Parathyroid adenoma (tissue), 2 donors: ENCODE data around the gene EFCAB6.

Experiments
- H2AFZ ChIP-seq: fragments of 300-600 bp; sonication (generic); one replicate; pipeline ENCODE4 v1.7.0; 2017; ENCODE audit warnings: antibody characterized with exemption, mild to moderate bottlenecking
- H3K27ac ChIP-seq: fragments of 300-600 bp; sonication (generic); one replicate; pipeline ENCODE4 v1.7.0; 2017
- H3K27me3 ChIP-seq: fragments of 300-600 bp; sonication (generic); one replicate; pipeline ENCODE4 v1.7.0; 2017; ENCODE audit warnings: low read length; ENCODE audit not compliant: control insufficient read depth, insufficient read depth
- H3K36me3 ChIP-seq: fragments of 300-600 bp; sonication (generic); one replicate; pipeline ENCODE4 v1.7.0; 2017; ENCODE audit warnings: low read length; ENCODE audit not compliant: control insufficient read depth, insufficient read depth
- H3K4me1 ChIP-seq: fragments of 300-600 bp; sonication (generic); one replicate; pipeline ENCODE4 v1.7.0; 2017; ENCODE audit warnings: control low read depth
- H3K4me2 ChIP-seq: fragments of 300-600 bp; sonication (generic); one replicate; pipeline ENCODE4 v1.7.0; 2017; ENCODE audit warnings: low read length
- H3K4me3 ChIP-seq: fragments of 300-600 bp; sonication (generic); one replicate; pipeline ENCODE4 v1.7.0; 2017; ENCODE audit warnings: low read depth, low read length
- H3K79me2 ChIP-seq: fragments of 300-600 bp; sonication (generic); one replicate; pipeline ENCODE4 v1.7.0; 2017; ENCODE audit warnings: control low read depth
- H3K9ac ChIP-seq: fragments of 300-600 bp; sonication (generic); one replicate; pipeline ENCODE4 v1.7.0; 2017; ENCODE audit warnings: mild to moderate bottlenecking
- H3K9me3 ChIP-seq: fragments of 300-600 bp; sonication (generic); one replicate; pipeline ENCODE4 v1.7.0; 2017; ENCODE audit warnings: low read length; ENCODE audit not compliant: control insufficient read depth
- TF ChIP-seq, protein P1 (sequence below): fragments of 300-600 bp; sonication (generic); IDR thresholded peaks from one replicate; pipeline ENCODE4 v1.7.0; 2017; ENCODE audit warnings: antibody characterized with exemption, mild to moderate bottlenecking
- donor health status: primary hyperparathyroidism.

Gene EFCAB6

DNA sequence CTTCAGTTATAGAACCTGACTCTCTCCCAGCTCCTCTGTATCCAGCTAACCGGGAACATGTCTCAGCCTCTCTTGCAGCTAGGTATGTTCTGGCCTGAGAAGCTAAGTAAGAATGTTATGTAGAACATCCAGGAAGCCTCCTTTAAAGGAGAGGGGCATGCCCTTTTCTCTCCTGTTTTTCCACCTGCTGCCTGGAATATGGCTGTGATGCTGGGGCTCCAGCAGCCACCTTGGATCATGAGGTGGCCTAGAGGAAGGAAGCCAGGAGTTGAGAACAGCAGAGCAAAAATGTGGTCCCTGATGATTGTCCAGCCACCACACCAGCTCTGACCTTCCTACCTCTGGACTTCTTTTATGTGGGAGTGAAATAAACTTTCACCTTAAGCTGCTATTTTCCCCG lies 282.6 kb downstream of the EFCAB6 start:
- Histone ChIP-seq H3K79me2 (no peaks in the 10 kb centered on the region), H2AFZ (no peak overlapping the region), H3K4me1 (no peaks in the 10 kb centered on the region), H3K9ac (no peak overlapping the region), H3K27me3 (no peaks in the 10 kb centered on the region), H3K27ac (no peak overlapping the region), H3K4me2 (no peak overlapping the region), H3K4me3 (no peak overlapping the region), H3K36me3 (no peaks in the 10 kb centered on the region), H3K9me3 (no peaks in the 10 kb centered on the region)
- TF ChIP-seq, protein P1, sequence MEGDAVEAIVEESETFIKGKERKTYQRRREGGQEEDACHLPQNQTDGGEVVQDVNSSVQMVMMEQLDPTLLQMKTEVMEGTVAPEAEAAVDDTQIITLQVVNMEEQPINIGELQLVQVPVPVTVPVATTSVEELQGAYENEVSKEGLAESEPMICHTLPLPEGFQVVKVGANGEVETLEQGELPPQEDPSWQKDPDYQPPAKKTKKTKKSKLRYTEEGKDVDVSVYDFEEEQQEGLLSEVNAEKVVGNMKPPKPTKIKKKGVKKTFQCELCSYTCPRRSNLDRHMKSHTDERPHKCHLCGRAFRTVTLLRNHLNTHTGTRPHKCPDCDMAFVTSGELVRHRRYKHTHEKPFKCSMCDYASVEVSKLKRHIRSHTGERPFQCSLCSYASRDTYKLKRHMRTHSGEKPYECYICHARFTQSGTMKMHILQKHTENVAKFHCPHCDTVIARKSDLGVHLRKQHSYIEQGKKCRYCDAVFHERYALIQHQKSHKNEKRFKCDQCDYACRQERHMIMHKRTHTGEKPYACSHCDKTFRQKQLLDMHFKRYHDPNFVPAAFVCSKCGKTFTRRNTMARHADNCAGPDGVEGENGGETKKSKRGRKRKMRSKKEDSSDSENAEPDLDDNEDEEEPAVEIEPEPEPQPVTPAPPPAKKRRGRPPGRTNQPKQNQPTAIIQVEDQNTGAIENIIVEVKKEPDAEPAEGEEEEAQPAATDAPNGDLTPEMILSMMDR, result no peak

DNA sequence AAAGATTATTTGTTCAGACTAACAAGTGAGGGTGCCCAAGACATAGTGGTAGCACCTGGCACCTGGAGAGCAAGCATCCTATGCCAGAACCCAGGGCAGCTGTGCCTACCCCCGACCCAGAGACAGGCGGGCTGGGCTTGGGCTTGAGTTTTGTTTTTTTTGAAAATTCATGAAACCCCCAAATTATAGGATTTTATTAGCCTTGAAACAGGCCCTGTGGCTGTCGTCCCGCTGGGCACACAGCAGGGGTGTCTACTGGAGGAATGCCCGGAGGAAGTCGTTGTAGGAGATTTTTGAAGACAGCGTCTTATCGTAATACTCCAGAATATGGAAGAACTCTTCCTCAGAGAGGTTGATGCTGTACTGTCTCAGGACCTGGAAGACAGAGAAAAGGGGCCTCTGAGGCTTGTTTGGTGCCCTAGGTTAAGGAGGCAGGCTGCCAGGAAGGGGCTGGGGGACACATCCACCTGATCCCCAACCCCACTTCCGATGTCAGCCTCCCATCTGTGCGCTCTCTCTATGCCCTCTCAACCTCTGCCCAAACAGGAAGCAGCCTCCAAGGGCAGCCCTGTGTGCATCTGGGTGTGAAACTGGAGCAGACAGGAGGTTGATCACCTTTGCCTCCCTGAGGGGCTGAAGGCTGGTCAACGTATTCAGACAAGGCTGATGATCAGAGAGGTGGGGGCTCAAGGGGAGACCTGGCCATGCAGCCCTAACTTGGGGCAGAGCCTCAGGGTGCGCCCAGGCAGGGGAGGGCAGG lies 283.3 kb downstream of the EFCAB6 start:
- Histone ChIP-seq H3K27me3 (no peaks in the 10 kb centered on the region), H3K9me3 (no peaks in the 10 kb centered on the region), H3K9ac (no peak overlapping the region), H3K79me2 (no peaks in the 10 kb centered on the region), H3K4me3 (no peak overlapping the region), H3K4me1 (no peaks in the 10 kb centered on the region), H2AFZ (no peak overlapping the region), H3K27ac (no peak overlapping the region), H3K4me2 (no peak overlapping the region), H3K36me3 (no peaks in the 10 kb centered on the region)
- TF ChIP-seq, protein P1, result no peak

DNA sequence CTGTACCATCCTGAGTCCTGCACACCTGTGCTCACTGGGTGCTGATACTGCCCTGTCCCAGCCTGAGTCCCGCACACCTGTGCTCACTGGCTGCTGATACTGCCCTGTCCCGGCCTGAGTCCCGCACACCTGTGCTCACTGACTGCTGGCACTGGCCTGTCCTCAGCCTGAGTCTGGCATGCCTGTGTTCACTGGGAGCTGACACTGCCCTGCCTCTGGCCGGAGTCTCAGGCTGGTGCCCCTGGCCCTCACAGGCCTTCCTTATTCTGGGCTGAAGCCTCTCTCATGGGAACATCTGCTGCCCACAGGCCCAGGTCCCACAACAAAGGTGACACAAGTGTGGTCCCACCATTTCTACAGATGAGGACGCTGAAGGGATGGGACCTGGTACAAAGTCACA lies 285.2 kb downstream of the EFCAB6 start:
- Histone ChIP-seq H2AFZ (no peak overlapping the region), H3K4me2 (no peak overlapping the region), H3K36me3 (no peaks in the 10 kb centered on the region), H3K9ac (no peak overlapping the region), H3K4me3 (no peak overlapping the region), H3K79me2 (no peaks in the 10 kb centered on the region), H3K27ac (no peak overlapping the region), H3K9me3 (no peaks in the 10 kb centered on the region), H3K4me1 (no peaks in the 10 kb centered on the region), H3K27me3 (no peaks in the 10 kb centered on the region)
- TF ChIP-seq, protein P1, result no peak

DNA sequence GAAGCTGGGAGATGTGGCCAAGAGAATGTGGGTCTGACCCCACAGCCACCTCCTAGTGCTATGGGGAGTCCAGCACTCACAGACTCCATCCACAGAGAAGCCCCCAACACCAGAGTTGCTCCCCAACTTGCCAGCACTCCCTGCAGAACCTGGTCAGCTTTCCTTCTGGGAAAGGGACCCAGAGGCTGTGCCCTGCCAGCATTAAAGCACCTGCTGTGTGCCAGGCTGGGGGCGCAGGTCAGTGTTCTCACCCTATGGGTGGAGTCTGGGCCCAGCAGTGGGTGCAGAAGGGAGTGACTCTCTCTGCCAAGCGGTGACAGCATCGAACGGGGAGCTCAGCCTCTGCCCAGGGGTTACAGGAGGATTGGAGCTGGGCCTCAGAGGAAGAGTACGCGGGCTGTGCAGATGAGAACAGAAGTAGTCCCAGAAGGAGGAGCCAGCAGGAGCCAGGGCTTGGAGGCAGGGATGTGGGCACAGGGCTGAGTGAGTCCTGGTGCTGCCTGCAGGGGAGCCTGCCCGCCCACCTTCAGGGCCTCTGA lies 285.9 kb downstream of the EFCAB6 start:
- Histone ChIP-seq H3K79me2 (no peaks in the 10 kb centered on the region), H3K27ac (no peak overlapping the region)

More for the DNA sequence above, 285.9 kb downstream of the EFCAB6 start:
- H3K9ac ChIP-seq, result no peak overlapping the region
- H3K4me2 ChIP-seq, result no peak overlapping the region
- H3K4me3 ChIP-seq, result no peak overlapping the region
- no peaks in the 10 kb centered on the region for H3K4me1 ChIP-seq
- H3K9me3 ChIP-seq, result no peaks in the 10 kb centered on the region
- TF ChIP-seq, protein P1, result no peak
- no peaks in the 10 kb centered on the region for H3K27me3 ChIP-seq
- no peak overlapping the region for H2AFZ ChIP-seq
- H3K36me3 ChIP-seq, result no peaks in the 10 kb centered on the region
